Kidney capillary endothelial cell (primary cell): ENCODE measurements around the gene PEX13.
"Not testable (repeated sequence)": the region's sequence is repeated elsewhere in the genome, so short reads cannot be mapped to it uniquely, and the experiment has no call there.

Experiments
- DNase-seq: peaks from one replicate; pipeline ENCODE4 v3.0.0-alpha.2; 2018; ENCODE audit warnings: low spot score

PEX13 gene

DNA sequence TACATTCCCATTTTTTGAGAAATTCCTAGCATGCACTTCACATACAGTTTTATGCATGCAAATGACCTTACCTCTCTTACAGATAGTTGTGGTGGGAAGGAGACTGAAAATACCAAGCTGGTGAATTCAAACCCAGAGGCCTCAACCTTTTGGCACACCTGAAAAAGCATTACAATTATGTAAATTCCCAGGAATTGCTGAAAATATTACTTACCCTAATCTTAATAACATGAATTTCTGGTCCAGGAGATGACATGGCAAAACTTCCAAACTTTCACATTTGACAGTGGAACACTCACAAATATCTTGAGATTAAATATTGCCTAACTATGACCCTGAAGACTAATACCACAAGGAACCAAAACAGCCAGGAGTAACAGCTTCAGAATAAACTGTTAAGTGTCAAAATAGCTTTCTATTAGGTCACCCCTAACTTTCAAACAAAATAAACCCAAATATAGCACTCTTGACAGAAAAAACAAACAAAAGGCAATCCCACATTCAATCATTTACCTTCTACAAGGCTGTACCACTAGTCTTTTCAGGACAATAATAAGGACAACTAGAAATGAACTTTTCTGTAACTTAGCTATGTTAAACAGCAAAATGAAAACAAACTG lies 10.9 kb upstream of the PEX13 start:
- DNase-seq = no peak

DNA sequence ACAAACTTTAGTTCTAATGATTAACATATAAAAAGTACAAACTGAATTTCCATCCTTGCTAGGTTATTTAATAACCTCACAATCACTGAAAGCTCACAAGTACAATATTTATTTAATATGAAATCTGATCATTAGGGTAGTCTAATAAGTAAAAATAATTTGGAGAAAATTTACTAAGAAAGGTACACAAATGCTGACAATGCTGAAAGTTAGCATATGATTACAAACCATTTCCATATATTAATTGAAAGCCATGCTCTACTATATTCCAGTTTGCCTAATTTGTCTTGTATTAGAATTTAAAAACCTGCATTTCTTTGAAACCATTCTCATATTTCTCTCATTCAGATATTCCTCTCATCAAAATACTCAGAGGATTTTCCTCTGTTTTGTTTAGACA lies 8.2 kb upstream of the PEX13 start:
- no peak for DNase-seq

DNA sequence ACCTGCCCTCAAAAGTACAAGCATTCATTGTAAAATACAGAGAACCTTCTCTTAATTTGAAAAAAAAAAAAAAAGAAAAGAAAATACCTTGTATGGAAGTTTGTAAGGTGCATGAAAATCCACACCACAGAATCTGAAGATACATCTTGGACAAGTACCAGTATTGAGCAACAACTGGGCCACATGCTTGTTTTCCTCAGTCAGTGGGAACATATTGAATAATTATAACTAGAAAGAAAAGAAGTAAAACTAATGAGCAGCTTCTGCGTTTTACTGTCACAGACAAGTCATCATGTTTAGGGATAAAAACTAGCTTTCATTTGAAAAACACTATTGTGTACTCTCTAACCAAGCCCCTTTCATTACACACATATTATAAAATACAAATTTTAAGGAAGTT lies 5.8 kb upstream of the PEX13 start:
- DNase-seq = no peak

DNA sequence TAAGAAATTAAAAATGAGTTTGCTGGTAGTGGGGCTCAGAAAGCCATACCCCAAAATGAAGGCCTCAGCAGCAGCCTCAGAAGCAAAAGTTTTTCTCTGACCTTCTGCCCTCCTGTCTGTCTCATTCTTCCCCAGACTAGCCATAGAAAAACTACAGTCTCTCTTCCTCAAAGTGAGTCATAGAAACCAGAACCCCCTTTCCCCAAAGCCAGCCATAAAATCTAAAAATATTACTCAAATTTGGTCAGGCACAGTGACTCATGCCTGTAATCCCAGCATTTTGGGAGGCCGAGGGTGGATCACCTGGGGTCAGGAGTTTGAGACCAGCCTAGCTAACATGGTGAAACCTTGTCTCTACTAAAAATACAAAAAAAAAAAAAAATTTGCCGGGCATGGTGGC lies 5.2 kb upstream of the PEX13 start:
- peak; percentile 22 for DNase-seq

DNA sequence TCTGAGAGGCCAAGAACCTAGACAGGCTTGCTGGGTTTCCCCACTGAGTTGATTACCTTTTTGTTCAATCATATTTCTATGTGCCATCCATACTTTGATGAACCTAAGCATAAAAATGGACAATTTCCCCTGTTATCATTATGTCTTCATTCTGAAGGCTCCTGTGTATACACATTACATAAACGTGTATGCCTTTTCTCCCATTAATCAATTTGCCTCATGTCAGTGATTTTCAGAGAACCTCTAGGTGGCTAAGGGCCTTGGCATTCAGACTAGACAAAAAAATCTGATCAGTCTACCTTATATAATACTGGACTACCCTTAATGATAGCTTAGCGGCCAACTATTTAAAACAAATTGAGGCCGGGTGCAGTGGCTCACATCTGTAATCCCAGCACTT lies 4.1 kb upstream of the PEX13 start:
- DNase-seq = no peak

DNA sequence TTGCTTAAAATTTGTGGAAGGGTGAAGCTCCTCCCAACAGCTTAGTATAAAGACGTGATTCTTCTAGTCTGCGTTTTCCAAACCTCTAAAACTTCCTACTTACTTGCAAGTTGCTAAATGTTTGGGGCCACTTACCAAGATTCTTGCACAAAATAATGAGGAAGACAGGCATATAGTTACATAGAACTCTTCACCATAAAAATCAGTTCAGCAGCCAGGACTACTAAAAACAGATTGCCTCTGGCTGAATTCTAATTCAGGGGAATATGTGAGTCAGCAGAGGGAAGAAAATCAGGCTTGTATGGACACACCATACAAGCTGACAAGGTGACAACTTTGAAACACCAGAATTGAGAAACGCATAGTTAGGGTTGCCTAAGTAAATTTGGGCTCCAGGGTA lies 2.8 kb upstream of the PEX13 start:
- DNase-seq = no peak

DNA sequence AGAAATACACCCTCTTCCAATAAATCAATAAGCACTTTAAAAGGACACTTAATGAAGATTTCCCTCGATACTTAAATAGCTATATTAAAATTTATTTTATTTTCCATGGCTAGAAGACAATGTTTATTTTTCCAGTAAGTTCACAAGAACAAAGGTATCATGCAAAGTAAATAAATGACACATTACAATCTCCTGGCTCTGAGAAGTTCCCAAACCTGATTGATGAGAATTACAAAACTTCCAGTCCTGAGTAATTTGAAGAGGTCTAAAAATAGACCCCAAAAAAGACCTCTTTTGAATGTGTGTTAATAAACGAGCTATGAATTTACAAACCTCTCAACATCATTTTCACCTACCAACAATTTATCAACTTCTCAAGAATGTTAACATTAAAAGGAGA lies 1.5 kb upstream of the PEX13 start:
- DNase-seq = no peak

DNA sequence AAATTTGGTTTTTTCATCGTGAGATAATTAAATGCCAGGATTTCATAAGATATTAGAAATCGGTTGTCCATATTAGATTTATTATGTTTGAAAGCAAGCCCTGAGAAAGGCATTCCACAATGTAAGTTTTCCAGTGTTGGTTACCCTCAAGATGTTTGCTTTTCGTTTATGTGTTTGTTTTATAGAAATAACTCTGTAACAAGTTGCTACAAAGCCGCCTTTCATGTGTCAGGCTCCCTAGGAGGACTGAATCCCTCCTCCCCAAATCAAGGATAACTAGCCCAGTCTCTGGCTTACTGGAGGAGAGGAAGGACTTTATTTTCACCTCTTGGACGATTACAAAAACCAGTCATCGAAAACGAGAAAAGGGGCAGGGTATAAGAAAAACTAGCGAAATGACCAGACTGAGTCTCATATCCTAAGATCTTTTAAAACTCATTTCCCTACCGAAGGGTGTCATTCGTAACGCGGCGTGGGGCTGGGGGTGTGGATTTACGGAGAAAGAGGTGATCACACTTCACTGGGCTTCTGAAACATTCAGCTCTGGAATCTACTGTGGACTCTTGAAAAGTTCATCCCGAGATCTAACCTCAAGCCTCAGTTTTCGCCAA lies 1.0 kb upstream of the PEX13 start:
- no peak for DNase-seq

DNA sequence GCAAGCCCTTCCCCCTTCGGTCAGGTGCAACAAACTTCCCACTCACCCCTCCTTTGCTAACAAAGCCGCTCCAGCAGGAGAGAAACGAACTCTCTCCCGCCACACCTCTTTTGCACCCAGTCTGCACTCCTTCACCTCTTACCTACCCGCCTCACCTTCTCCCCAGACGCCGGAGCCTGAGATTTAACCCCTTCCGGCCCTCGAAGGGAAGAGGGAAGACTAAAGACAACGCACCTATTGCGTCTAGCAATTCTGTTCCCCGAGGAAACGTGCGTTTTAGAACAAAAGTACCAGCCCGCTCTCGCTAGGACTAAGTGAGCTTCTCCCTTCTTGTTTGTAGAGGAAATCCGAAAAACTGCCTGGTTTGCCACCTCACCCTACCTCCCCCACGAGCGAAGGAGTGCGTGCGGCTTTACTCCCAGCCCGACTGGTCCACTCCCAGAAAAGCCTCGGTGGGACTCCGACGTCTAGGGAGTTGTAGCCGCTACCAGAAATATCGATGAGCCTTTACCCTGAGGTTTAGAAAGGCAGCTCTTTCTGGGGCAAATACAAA lies 441 bp upstream of the PEX13 start:
- no peak for DNase-seq

DNA sequence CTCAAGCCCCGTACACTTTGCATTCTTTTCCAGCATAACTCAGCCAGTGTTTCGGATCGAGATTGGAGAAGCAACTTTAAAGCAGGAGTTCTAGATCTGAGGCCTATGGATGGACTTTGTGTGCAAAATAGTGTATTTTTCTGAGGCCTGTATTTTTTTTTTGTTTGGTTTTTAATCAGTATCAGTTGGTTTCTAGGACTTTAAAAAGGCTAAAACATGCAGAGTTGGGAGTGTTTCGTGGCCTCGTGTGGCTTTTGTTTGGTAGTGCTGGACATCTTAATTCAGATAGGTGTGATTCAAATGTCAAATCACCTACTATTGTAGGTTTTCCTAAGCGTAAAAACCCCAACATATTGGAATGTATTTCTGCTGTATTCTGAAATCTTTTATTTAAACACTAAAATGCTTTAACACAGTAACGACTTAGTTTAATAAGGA lies 817 bp downstream of the PEX13 start:
- DNase-seq = no peak

DNA sequence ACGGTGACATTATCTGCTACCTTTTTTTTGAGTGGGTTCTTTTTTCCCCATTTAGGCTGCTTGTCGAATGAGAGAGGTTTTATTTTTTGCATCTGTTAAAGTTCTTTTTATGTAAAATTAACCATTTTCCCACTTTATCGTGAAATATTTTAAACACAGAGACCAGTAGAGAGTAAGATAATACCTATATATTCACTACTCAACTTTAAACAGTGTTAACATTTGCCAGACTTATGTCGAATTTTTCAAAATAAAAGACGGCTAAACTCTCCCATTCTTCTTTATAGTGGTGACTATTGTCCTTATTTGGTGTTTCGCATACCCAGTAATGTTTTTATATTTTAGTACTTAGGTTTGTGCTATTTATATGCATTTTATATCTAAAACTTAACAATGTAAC lies 1.3 kb downstream of the PEX13 start:
- DNase-seq = no peak

DNA sequence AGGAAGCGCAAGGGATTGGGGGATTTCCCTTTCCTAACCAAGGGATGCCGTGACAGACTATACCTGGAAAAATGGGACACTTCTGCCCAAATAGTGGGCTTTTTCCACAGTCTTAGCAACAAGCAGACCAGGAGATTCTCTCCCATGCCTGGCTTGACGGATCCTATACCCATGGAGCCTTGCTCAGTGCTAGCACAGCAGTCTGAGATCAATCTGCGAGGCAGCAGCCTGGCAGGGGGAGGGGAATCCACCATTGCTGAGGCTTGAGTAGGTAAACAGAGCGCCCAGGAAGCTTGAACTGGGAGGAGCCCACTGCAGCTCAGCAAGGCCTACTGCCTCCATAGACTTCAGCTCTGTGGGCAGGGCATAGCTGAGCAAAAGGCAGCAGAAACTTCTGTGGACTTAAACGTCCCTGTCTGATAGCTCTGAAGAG lies 3.7 kb downstream of the PEX13 start:
- DNase-seq = no peak

DNA sequence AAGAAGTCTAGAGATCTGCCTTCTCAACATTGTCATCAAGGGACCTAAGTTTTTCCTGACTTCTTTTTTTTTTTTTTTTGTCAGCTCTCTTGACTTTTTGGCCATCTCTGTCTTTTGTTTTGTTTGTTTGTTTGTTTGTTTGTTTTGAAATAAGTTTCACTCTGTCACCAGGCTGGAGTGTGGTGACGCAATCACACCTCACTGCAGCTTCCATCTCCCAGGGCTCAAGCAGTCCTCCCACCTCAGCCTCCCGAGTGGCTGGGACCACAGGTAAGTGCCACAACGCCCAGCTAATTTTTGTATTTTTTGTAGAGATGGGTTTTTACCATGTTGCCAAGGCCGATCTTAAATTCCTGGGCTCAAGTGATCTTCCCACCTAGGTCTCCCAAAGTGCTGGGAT lies 6.2 kb downstream of the PEX13 start:
- no peak for DNase-seq

DNA sequence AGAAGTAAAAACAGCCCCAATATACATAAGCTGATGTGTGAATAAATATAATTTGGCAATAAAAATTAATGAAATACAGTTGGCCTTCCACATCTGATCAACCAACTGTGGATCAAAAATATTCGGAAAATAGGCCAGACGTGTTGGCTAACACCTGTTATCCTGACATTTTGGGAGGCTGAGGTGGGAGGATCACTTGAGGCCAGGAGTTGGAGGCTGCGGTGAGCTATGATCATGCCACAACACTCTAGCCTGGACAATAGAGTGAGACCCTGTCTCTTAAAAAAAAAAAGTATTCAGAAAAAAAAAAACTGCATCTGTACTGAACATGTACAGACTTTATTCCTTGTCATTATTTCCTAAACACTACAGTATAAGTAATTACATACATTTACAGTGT lies 12.0 kb downstream of the PEX13 start:
- DNase-seq = no peak

DNA sequence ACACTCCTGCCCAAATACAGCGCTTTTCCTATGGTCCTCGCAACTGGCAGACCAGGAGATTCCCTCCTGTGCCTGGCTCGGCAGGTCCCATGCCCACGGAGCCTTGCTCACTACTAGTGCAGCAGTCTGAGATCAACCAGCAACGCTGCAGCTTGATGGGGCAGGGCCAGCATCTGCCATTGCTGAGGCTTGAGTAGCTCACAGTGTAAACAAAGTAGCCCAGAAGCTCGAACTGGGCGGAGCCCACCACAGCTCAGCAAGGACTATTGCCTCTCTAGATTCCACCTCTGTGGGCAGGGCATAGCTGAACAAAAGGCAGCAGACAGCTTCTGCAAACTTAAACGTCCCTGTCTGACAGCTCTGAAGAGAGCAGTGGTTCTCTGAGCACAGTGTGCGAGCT lies 17.1 kb downstream of the PEX13 start:
- DNase-seq = not testable (repeated sequence)

DNA sequence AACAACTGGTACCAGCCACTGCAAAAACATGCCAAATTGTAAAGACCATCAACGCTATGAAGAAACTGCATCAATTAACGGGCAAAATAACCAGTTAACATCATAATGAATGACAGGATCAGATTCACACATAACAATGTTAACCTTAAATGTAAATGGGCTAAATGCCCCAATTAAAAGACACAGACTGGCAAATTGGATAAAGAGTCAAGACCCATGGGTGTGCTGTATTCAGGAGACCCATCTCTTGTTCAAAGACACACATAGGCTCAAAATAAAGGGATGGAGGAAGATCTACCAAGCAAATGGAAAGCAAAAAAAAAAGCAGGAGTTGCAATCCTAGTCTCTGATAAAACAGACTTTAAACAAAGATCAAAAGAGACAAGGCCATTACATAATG lies 19.1 kb downstream of the PEX13 start:
- not testable (repeated sequence) for DNase-seq

DNA sequence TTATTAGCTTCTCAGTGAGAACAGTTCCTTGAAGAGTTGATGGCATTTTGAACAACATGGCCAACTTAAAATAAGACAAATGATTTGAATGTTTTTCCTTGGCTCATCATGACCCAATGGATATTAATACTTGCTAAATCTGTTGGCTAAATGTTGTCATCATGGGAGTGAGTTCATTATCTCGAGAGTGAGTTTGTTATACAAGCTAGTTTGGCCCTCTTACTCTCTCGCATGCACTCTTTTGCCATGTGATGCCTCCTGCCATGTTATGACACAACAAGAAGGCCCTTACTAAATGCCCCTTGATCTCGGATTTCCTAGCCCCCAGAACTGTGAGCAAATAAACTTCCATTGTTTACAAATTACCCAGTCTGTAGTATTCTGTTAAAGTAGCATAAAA lies 25.3 kb downstream of the PEX13 start:
- no peak for DNase-seq

DNA sequence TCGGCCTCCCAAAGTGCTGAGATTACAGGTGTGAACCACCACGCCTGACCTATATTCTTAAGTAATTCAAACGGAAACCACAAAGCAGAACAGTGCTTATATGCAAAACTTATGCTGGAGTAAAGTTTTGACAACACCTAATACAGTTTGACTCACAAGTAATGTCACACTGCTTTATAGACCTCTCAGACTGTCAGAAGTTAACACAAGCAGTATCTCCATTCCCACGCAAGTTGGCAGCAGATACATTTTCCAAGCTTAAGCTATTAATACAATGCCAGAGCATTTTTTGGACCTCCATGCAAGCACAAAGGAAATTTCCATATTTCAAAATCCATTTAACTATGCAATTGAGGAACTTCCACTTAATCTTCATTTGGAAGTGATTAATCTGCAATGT lies 27.1 kb downstream of the PEX13 start:
- no peak for DNase-seq

DNA sequence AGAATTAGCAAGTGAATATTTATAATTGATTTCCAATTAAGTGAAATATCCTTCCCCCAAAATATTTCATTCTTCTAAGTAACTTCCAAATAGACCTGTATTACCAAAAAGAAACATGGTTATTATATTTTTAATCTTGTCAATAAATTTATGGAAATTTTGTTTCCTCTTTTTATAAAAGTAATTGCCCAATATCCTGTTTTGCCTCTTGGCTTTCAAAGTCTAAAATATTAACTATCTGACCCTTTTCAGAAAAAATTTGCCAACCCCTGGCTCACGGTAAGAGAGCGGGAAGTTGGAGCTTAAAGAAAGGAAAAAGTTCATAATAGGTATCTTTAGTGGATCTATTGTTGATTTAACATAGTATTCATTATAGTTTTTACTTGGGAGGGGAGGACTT lies 27.7 kb downstream of the PEX13 start:
- DNase-seq = no peak

DNA sequence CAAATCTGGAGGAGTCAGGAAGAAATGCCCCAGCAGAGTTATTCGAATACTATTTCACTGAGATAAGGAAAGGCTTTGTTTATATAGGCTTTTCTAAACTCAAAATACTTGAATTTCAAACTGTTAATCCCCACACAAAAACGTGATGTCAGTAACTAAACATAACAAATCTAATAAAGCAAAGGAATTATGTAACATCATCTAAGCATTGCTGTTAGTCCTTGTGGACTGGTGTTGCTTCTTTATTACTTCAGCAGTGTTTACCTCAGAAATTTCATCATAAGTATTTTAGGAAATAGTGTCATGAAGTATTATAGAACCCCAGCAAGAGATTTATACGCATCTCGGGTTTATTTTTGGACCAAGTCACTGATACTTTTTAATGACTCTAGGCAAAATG lies 28.5 kb downstream of the PEX13 start:
- no peak for DNase-seq

DNA sequence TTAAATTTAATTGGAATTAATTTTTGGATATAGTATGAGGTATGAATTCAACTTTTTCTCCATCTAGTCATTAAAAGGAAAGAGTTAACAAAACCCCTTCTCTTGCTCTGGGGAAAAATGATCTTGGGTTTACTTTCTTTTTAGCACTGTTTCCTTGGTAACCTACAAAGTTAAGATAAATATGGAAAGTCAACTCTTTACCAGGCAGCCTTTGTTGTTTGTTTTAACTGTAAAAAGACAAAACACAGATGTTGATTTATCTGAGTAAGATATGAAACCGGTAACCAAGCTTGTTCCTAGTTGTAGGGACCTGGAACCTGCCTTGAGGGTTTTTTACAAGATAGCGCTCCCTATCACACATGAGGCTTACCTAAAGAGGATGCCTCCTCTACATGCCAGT lies 38.0 kb downstream of the PEX13 start:
- no peak for DNase-seq

DNA sequence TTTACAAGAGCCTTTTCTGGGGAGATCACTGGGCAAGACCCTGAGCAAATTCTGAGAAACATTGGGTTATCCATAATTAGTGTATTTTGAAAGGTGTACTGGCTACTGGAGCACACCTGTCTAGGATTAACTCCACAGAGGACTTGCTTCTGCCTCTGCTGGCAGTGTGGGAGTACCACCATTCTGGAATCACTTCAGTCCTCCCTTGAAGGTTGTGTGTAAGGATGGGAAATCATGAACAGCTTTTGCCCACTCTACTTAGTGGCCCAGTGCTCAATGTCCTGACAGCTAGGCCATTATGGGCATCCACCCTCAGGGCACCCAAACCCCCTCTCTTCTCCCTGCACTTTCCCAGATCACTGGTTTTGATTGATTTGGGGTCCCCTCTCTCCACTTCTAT lies 40.0 kb downstream of the PEX13 start:
- no peak for DNase-seq

DNA sequence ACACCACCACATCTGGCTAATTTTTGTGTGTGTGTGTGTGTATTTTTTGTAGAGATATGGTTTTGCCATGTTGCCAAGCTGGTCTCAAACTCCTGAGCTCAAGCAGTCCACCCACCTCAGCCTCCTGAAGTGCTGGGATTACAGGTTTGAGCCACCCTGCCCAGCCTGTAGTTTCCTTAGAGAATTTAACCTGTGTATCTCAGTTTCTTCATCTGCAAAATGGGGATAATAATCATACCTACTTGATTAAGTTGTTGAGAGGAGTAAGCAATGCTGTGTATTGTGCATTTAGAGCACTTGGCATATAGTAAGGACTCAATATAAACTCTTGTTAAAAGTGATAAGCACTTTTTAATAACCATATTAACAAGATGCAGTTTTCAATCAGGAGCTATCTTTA lies 41.9 kb downstream of the PEX13 start:
- no peak for DNase-seq
